Liver (tissue), 9 donors: ENCODE data around the gene FBXO38. TPM values are rescaled to one million over a fixed set of nuclear protein-coding genes. Genes with fewer than 3 reads are reported as not detected.

Experiments
- DNase-seq: peaks from one replicate; pipeline ENCODE4 v3.0.0-alpha.2; 2017; ENCODE audit warnings: low spot score
- H3K27ac ChIP-seq, 2 donors: one replicate each; pipeline ENCODE4 v1.7.0; 2013; ENCODE audit warnings: inconsistent platforms in 2 of 2, low read length in 2 of 2, control low read depth in 1 of 2, low read depth in 1 of 2, mild to moderate bottlenecking in 1 of 2
- H3K27me3 ChIP-seq, 4 donors: one replicate each; pipeline versions ENCODE4 v1.6.1 to v1.7.0; 2013; ENCODE audit warnings: low read length in 3 of 4, inconsistent platforms in 1 of 4, mild to moderate bottlenecking in 1 of 4, moderate library complexity in 1 of 4; ENCODE audit not compliant: control insufficient read depth in 4 of 4, insufficient read depth in 4 of 4
- H3K36me3 ChIP-seq, 4 donors: one replicate each; pipeline versions ENCODE4 v1.6.1 to v1.7.0; 2013; ENCODE audit warnings: low read length in 3 of 4, mild to moderate bottlenecking in 3 of 4, low read depth in 1 of 4, moderate library complexity in 1 of 4; ENCODE audit not compliant: control insufficient read depth in 4 of 4, insufficient read depth in 3 of 4
- H3K4me1 ChIP-seq, 4 donors: one replicate each; pipeline versions ENCODE4 v1.6.1 to v1.7.0; 2013; ENCODE audit warnings: low read length in 3 of 4, mild to moderate bottlenecking in 3 of 4, moderate library complexity in 1 of 4; ENCODE audit not compliant: control insufficient read depth in 4 of 4, insufficient read depth in 4 of 4
- H3K4me3 ChIP-seq, 3 donors: one replicate each; pipeline versions ENCODE4 v1.6.1 to v1.7.0; 2013; ENCODE audit warnings: low read length in 3 of 3, control low read depth in 1 of 3, low read depth in 1 of 3, mild to moderate bottlenecking in 1 of 3
- H3K9ac ChIP-seq, 2 donors: one replicate each; pipeline ENCODE4 v1.7.0; 2013; ENCODE audit warnings: low read length in 2 of 2, mild to moderate bottlenecking in 2 of 2, moderate library complexity in 2 of 2, control low read depth in 1 of 2, low read depth in 1 of 2
- H3K9me3 ChIP-seq, 4 donors: one replicate each; pipeline versions ENCODE4 v1.6.1 to v1.7.0; 2013; ENCODE audit warnings: low read length in 3 of 4; ENCODE audit not compliant: control insufficient read depth in 4 of 4
- EGR1 ChIP-seq, 2 donors: IDR thresholded peaks; 2 replicates each; pipeline ENCODE4 v1.6.1; 2016 to 2018; ENCODE audit warnings: antibody characterized with exemption in 2 of 2, low read depth in 2 of 2
- FOXA1 ChIP-seq: IDR thresholded peaks from 2 replicates; pipeline ENCODE4 v1.6.1; 2016; ENCODE audit warnings: antibody characterized with exemption
- FOXA2 ChIP-seq: IDR thresholded peaks from 2 replicates; pipeline ENCODE4 v1.6.1; 2016; ENCODE audit warnings: antibody characterized with exemption
- GABPA ChIP-seq, 2 donors: IDR thresholded peaks in 1 of 2; conservative IDR thresholded peaks in 1 of 2; 2 replicates each; pipeline ENCODE4 v1.6.1; 2016; ENCODE audit warnings: antibody characterized with exemption in 2 of 2, mild to moderate bottlenecking in 1 of 2, moderate library complexity in 1 of 2
- HNF4A ChIP-seq, 2 donors: conservative IDR thresholded peaks; 2 replicates each; pipeline ENCODE4 v1.6.1; 2016; ENCODE audit warnings: antibody characterized with exemption in 2 of 2, mild to moderate bottlenecking in 2 of 2
- HNF4G ChIP-seq: IDR thresholded peaks from 2 replicates; pipeline ENCODE4 v1.6.1; 2016; ENCODE audit warnings: antibody characterized with exemption
- JUND ChIP-seq, 2 donors: IDR thresholded peaks; 2 replicates each; pipeline ENCODE4 v1.6.1; 2016; ENCODE audit warnings: antibody characterized with exemption in 2 of 2
- MAX ChIP-seq: IDR thresholded peaks from 2 replicates; pipeline ENCODE4 v1.6.1; 2016; ENCODE audit warnings: antibody characterized with exemption
- NR2F2 ChIP-seq: IDR thresholded peaks from 2 replicates; pipeline ENCODE4 v1.6.1; 2016; ENCODE audit warnings: antibody characterized with exemption
- REST ChIP-seq: IDR thresholded peaks from 2 replicates; pipeline ENCODE4 v1.6.1; 2016; ENCODE audit warnings: antibody characterized with exemption, mild to moderate bottlenecking
- RXRA ChIP-seq, 2 donors: IDR thresholded peaks; 2 replicates each; pipeline ENCODE4 v1.6.1; 2017 to 2018; ENCODE audit warnings: antibody characterized with exemption in 2 of 2, mild to moderate bottlenecking in 1 of 2
- SP1 ChIP-seq: IDR thresholded peaks from 2 replicates; pipeline ENCODE4 v1.6.1; 2018; ENCODE audit warnings: antibody characterized with exemption, mild to moderate bottlenecking
- TAF1 ChIP-seq: conservative IDR thresholded peaks from 2 replicates; pipeline ENCODE4 v1.6.1; 2016; ENCODE audit warnings: antibody characterized with exemption, mild to moderate bottlenecking
- YY1 ChIP-seq: IDR thresholded peaks from 2 replicates; pipeline ENCODE4 v1.6.1; 2016; ENCODE audit warnings: antibody characterized with exemption, mild to moderate bottlenecking
- ZBTB33 ChIP-seq: IDR thresholded peaks from 2 replicates; pipeline ENCODE4 v1.6.1; 2016; ENCODE audit warnings: antibody characterized with exemption
- WGBS: extraction: QIAGEN DNeasy Blood & Tissue Kit; methylation state at CpG from one replicate; pipeline ENCODE4 v1.1.7; 2013; 5-methylcytosine and 5-hydroxymethylcytosine counted together
- polyA plus RNA-seq, 2 donors: library from polyadenylated mRNA; stranded (reverse) in 1 of 2; unstranded in 1 of 2; fragments of 200-250 nt in 1 of 2; fragments of >200 nt in 1 of 2; fragmentation: Nextera tagmentation in 1 of 2; extraction: Ambion mirVana in 1 of 2; gene quantifications; one replicate each; pipeline versions ENCODE4 v1.2.1 to v1.2.3, GENCODE V29; 2013 to 2015
- total RNA-seq, 2 donors: library from RNA; depleted of rRNA; stranded (reverse); fragments of >200 nt; gene quantifications; one replicate each; pipeline ENCODE4 v1.2.3, GENCODE V29; 2014
- TF ChIP-seq, protein P1 (sequence below): IDR thresholded peaks from 2 replicates; pipeline ENCODE4 v1.6.1; 2016; ENCODE audit warnings: antibody characterized with exemption
- TF ChIP-seq, protein P2 (sequence below): fragments of 150-350 bp; IDR thresholded peaks from 2 replicates; pipeline ENCODE4 v1.5.1; 2017; ENCODE audit warnings: improper control_type of control experiment, low read depth, low read length; ENCODE audit not compliant: missing input control
- donor health status: healthy.
- donor health status: healthy.
- donor health status: healthy.
- donor health status: healthy.
- donor health status: healthy.

The FBXO38 gene
- total and polyA plus RNA-seq, 4 donors = 8.2 to 40.9 (median 25.3) TPM

- H3K4me1 ChIP-seq = peaks cover 0 to 3% (median 2%) of the 10 kb centered on the region in 4 donors
- H3K9me3 ChIP-seq = no peaks in the 10 kb centered on the region
- 93% methylated on average over 3 of the region's 3 CpGs for WGBS
- H3K27ac ChIP-seq = no peak overlapping the region
- no peaks in the 10 kb centered on the region for H3K27me3 ChIP-seq
- TF ChIP-seq RXRA (IDR thresholded peaks at IDR 0.05) (no peak), MAX (no peak), YY1 (no peak), SP1 (no peak), TAF1 (no peak), JUND (IDR thresholded peaks at IDR 0.05) (no peak), NR2F2 (no peak), HNF4A (conservative IDR thresholded peaks at IDR 0.05) (no peak), HNF4G (no peak), REST (no peak), FOXA1 (no peak), EGR1 (IDR thresholded peaks at IDR 0.05; ENCODE audit: low read depth in 2 of 2) (no peak)
- TF ChIP-seq, protein P1, sequence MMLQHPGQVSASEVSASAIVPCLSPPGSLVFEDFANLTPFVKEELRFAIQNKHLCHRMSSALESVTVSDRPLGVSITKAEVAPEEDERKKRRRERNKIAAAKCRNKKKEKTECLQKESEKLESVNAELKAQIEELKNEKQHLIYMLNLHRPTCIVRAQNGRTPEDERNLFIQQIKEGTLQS = no peak
- H3K36me3 ChIP-seq = no peaks in the 10 kb centered on the region
- no peak overlapping the region for H3K4me3 ChIP-seq
- DNase-seq = no peak
- no peak overlapping the region for H3K9ac ChIP-seq
Measured at GRCh38 chr5:148483750-148484149, 100.0 kb downstream of the FBXO38 start.

DNA sequence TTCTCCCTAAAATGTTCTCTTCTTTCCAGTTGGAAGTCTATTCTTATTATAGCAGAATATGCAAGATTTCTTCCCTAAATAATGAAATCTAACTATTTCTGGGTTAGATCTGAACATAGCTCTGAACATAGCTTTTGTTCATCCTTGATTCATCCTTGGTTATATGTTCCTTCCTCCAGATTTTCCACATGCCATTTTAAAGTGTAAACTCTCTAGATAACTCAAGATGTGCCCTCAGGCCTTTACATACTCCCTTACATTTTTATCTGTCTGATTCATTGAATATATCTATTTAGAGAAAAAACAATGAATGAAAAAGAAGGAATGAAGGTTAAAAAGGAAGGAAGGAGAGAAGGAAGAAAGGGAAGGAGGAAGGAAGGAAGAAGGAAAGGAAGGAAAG lies 100.9 kb downstream of the FBXO38 start:
- H3K27ac ChIP-seq = no peak overlapping the region
- TF ChIP-seq MAX (no peak), FOXA2 (no peak), GABPA (IDR thresholded peaks at IDR 0.05 in 1 of 2, conservative IDR thresholded peaks at IDR 0.05 in 1 of 2) (no peak), HNF4G (no peak), NR2F2 (no peak), TAF1 (no peak), ZBTB33 (no peak), HNF4A (conservative IDR thresholded peaks at IDR 0.05) (no peak), SP1 (no peak), EGR1 (IDR thresholded peaks at IDR 0.05; ENCODE audit: low read depth in 2 of 2) (no peak), RXRA (IDR thresholded peaks at IDR 0.05) (no peak), YY1 (no peak), REST (no peak)
- TF ChIP-seq, protein P2, sequence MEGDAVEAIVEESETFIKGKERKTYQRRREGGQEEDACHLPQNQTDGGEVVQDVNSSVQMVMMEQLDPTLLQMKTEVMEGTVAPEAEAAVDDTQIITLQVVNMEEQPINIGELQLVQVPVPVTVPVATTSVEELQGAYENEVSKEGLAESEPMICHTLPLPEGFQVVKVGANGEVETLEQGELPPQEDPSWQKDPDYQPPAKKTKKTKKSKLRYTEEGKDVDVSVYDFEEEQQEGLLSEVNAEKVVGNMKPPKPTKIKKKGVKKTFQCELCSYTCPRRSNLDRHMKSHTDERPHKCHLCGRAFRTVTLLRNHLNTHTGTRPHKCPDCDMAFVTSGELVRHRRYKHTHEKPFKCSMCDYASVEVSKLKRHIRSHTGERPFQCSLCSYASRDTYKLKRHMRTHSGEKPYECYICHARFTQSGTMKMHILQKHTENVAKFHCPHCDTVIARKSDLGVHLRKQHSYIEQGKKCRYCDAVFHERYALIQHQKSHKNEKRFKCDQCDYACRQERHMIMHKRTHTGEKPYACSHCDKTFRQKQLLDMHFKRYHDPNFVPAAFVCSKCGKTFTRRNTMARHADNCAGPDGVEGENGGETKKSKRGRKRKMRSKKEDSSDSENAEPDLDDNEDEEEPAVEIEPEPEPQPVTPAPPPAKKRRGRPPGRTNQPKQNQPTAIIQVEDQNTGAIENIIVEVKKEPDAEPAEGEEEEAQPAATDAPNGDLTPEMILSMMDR = no peak
- TF ChIP-seq, protein P1 = no peak
- no peaks in the 10 kb centered on the region for H3K36me3 ChIP-seq
- no peaks in the 10 kb centered on the region for H3K27me3 ChIP-seq
- no peak overlapping the region for H3K9ac ChIP-seq
- no peaks in the 10 kb centered on the region for H3K9me3 ChIP-seq
- H3K4me1 ChIP-seq = peaks cover 0 to 9% (median 6%) of the 10 kb centered on the region in 4 donors
- no peak for DNase-seq
- no peak overlapping the region for H3K4me3 ChIP-seq
